GM12864 (cell line): Measurements from ENCODE around the gene RNU6-9.

Experiments used
- DNase-seq: peaks from one replicate; pipeline ENCODE4 v3.0.0-alpha.2; 2011; ENCODE audit warnings: low read depth
- H3K4me3 ChIP-seq: 2 replicates; pipeline ENCODE4 v1.5.1; 2011; ENCODE audit warnings: mild to moderate bottlenecking, low read depth, low read length, control low read depth
- CTCF ChIP-seq: IDR thresholded peaks from 2 replicates; pipeline ENCODE4 v1.5.1; 2011; ENCODE audit warnings: low read depth, mild to moderate bottlenecking, moderate library complexity, low read length, control low read depth, inconsistent platforms; ENCODE audit errors: missing control alignments

RNU6-9 gene

DNA sequence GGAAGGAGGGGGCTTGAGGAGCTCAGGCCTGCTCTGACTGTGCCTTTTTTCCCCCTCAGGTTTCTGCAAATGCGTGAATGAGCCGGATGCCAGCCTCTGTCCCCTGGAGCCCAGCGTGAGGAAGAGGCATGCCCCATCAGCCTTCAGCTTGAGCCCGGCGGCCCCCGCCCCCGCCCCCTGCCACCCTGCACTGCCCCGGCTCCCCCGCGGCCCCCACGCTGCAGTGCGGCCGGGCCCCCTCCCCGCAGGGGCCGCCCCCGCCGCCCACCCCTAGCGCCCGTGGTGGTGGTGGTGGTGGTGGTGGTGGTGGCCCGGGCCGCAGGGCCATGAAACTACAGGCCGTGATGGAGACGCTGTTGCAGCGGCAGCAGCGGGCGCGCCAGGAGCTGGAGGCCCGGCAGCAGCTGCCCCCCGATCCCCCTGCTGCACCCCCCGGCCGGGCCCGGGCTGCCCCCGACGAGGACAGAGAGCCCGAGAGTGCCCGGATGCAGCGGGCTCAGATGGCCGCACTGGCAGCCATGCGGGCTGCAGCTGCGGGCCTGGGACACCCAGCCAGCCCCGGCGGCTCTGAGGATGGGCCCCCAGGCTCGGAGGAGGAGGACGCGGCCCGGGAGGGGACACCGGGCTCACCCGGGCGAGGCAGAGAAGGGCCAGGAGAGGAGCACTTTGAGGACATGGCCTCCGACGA, 36.1 kb downstream of the RNU6-9 start:
- no peak overlapping the region for H3K4me3 ChIP-seq
- DNase-seq, result no peak
- no peak for TF ChIP-seq CTCF

DNA sequence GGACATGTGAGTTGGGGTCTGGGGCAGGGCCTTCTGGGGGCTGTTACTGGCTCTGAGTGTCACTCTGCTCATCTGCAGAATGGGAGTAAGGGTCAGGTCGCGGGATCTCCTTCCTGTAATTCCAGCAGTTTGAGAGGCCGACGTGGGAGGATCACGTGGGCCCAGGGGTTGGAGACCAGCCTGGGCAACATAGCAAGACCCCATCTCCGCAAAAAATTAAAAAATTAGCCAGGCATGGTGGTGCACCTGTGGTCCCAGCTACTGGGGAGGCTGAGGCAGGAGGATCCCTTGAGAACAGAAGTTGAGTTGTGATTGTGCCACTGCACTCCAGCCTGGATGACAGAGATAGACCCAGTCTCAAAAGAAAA, 36.6 kb downstream of the RNU6-9 start:
- no peak for TF ChIP-seq CTCF
- H3K4me3 ChIP-seq, result no peak overlapping the region
- no peak for DNase-seq

GRCh38 chr19:931860-932647, 38.8 kb downstream of the RNU6-9 start:
- H3K4me3 ChIP-seq, result peak overlapping the region; percentile 40
- TF ChIP-seq CTCF, result no peak

DNA sequence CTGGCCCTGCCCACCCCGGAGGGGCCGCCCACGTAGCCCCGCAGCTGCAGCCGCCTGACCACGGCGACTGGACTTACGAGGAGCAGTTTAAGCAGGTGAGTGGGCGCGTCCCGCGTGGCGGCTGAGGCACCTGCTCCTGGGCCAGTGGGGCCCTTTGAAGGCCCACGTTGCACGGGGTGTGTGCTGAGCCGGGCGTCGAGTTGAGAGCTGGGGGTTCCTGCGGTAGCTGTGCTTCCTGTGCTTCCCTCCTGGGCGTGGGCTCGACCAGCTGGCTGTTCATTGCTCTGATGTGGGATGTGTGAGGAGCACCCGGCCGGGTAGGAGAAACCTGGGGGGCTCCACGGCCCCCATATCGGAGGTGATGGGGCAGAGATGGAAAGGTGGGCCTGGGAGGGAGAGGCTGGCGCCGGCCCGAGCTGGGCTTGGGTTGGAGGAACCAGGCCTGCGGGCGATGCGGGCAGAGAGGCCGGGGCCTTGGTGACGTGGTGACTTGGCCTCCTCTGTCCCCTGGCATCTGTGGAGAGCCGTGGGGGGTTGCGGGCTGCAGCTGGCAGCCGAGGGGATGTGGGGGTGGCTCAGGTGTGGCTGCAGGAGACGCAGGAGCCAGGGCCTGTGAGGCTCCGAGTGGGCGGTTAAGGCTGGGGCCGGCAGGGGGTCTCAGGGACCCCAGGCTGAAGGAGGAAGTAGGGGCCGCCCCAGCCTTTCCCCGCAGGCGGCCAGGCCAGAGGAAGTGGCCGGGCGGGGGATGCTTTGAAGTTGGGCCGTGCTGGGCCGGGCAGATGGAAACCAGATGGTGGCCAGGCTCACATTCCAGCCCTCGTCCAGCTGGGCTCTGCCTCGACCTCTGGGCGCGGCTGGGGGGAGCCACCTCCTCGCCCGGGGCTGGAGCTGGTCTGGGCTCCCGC, 39.6 kb downstream of the RNU6-9 start:
- DNase-seq, result no peak
- peak overlapping the region; percentile 40 for H3K4me3 ChIP-seq
- no peak for TF ChIP-seq CTCF

More at GRCh38 chr19:931860-932647, 38.8 kb downstream of the RNU6-9 start:
- no peak for DNase-seq

DNA sequence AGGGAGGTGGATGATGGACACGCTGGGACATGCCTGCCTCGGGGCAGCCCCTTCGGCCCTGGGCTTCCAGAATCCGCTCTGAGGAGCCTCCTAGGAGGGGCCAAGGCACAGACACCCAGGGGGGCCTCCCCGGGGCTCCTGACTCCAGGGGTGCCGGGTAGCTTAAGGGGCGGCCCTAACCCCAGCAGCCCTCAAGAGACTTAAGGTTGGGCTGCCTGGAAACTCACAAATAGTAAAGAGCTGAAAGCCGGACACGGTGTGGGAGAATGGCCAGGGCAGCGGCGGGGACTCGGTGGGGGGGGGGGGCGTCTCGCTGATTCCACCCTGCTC, 40.2 kb downstream of the RNU6-9 start:
- no peak for TF ChIP-seq CTCF
- peak overlapping the region; percentile 40 for H3K4me3 ChIP-seq
- DNase-seq, result no peak

GRCh38 chr19:934197-934840, 41.0 kb downstream of the RNU6-9 start:
- no peak for DNase-seq
- no peak overlapping the region for H3K4me3 ChIP-seq
- TF ChIP-seq CTCF, result no peak
